Measurements from ENCODE around the gene ALS2CL.

ALS2CL gene

DNA sequence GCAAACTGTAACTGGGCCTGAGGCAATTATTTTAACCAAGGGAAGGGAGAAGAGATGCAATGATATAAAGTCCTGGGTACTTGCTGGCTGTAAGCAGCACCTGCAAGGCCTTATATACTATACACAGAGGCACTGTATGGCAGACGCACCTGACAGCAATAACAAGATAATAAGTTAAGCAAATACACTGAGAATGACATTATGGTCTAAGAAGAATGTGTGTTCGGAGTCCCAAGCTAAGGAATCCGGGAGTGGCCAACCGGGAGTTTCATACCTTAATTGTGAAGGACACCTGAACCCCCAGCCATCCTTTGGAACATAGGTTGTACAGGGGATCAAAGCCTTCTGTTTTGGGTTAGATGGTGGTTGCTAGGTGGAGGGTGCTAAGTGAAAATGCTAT is 67.4 kb downstream of the ALS2CL start:
- DNase-seq, result no peak

GRCh38 chr3:46624975-46625490 is 68.4 kb downstream of the ALS2CL start:
- DNase-seq, result no peak

DNA sequence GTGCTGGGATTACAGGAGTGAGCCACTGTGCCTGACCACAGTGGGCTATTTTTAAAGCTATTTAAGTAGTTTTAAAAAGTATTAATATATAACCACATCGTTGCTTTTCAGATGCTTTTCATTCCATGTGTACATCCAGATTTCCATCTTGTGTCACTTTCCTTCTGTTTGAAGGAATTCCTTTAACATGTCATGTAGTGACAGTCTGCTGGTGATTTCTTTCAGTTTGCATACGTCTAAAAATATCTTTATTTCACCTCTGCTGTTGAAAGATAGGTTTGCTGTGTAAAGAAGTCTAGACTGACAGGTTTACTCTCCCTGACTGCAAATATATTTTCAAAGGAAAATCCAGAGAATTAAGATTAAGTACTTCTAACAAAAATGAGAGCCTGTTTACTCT is 68.9 kb downstream of the ALS2CL start:
- no peak for DNase-seq

DNA sequence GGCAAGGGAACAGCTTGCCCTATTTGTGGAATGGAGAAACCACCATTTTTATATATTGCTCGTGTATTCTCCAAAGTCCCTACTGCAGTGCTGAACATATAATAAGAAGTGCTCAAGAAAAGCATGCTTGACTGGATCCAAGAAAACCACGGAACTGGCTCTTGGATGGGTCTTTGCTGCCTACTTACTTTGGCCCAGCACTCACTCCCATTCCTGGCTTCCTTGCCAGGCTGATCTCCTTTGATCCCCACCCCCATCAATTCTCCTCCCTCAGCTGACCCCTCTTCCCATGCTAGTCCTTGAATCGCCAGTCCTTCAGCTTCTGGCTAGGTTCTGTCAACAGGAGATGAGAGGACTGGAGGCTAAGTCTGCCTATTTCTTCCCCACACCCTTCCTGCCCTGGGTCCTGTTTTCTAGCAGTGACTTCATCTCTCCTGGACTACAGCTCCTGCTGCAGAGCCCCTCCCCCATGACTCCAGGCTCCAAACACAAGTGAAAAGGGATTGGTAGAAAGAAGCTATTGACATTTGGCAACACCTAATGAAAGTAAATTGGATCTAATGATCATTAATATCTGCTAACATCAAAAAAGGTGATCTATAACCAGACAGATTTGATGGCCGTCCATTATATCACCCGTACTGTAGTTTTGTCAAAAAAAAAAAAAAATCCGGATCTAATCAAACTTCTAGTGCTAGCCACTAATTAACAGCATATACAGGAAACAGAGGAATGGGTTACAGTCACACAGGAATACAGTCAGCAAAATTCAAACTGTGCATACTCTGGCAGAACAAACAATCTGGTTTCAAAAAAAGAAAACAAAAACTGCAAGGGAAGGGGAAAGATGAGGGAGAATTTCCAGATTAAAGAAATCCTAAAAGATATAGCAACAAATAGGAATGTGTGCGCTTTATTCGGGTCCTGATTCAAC is 73.4 kb downstream of the ALS2CL start:
- DNase-seq, result no peak
